K562 (cell line): ENCODE data around the gene CYYR1. TPM values are rescaled to one million over a fixed set of nuclear protein-coding genes. Genes with fewer than 3 reads are reported as not detected.

Experiments used
- ATAC-seq: fragments of 200-7000 bp; cut with Tn5 transposase; 3 replicates; pipeline ENCODE4 v1.9.1; 2020; ENCODE audit warnings: moderate library complexity
- BruUV-seq: library from RNA; stranded (reverse); fragments of 400-500 nt; replicated peaks from 2 replicates; lab custom pipeline; 2021; lab: Mats Ljungman, UMichigan
- CTCF ChIA-PET: fragments of 300-600 bp; formaldehyde crosslinking; extraction: SDS; loops from one replicate; lab custom pipeline; 2021; ENCODE audit warnings: low intra/inter-chr PET ratio; lab: Yijun Ruan, JAX
- POLR2A ChIA-PET: fragments of 300-600, 350-650 bp; sonication (Branson Sonifier 250); formaldehyde crosslinking; extraction: SDS; loops from one replicate; lab custom pipeline; 2021; ENCODE audit warnings: antibody characterized with exemption, inconsistent platforms; lab: Yijun Ruan, JAX
- DNase-seq, 4 experiments: peaks; one replicate each; pipeline versions ENCODE4 v3.0.0 to v3.0.0-alpha.2; 2011 to 2018; ENCODE audit warnings: low spot score in 3 of 4, mixed read lengths in 3 of 4; ENCODE audit errors: extremely low read depth in 1 of 4
- FAIRE-seq: peaks from 2 replicates; lab custom pipeline; 2011; peaks lifted over from hg19 to GRCh38; lab: Jason Lieb, UNC
- H2AFZ ChIP-seq: 2 replicates; pipeline ENCODE4 v1.6.0; 2011; ENCODE audit warnings: low read depth, low read length, control low read depth, inconsistent platforms
- H3K27ac ChIP-seq: fragments of 200-600 bp; 3 replicates; pipeline ENCODE4 v1.8.0; 2011; ENCODE audit warnings: low read depth, mild to moderate bottlenecking, control low read depth, inconsistent platforms, low read length, moderate library complexity, mixed read lengths; ENCODE audit errors: extremely low read depth
- H3K27me3 ChIP-seq, 2 experiments: fragments of 300-600 bp in 1 of 2; 2 replicates in 1 of 2; 3 replicates in 1 of 2; pipeline versions ENCODE4 v1.6.0 to v1.8.0; 2011; ENCODE audit warnings: inconsistent platforms in 2 of 2, low read length in 2 of 2, mild to moderate bottlenecking in 1 of 2, mixed read lengths in 1 of 2, moderate library complexity in 1 of 2; ENCODE audit not compliant: control insufficient read depth in 2 of 2, insufficient read depth in 2 of 2
- H3K36me3 ChIP-seq: fragments of 300-600 bp; 3 replicates; pipeline ENCODE4 v1.8.0; 2011; ENCODE audit warnings: mild to moderate bottlenecking, low read length, inconsistent platforms; ENCODE audit not compliant: control insufficient read depth, insufficient read depth
- H3K4me1 ChIP-seq, 2 experiments: fragments of 200-600 bp in 1 of 2; replicated peaks in 1 of 2; 2 replicates in 1 of 2; 3 replicates in 1 of 2; pipeline versions ENCODE4 v1.5.1 to v1.8.0; 2011; ENCODE audit warnings: inconsistent platforms in 2 of 2, low read length in 2 of 2, mild to moderate bottlenecking in 1 of 2, mixed read lengths in 1 of 2, moderate library complexity in 1 of 2; ENCODE audit not compliant: control insufficient read depth in 2 of 2, insufficient read depth in 2 of 2
- H3K4me2 ChIP-seq: 2 replicates; pipeline ENCODE4 v1.6.1; 2011; ENCODE audit warnings: low read length, control low read depth, inconsistent platforms, mixed read lengths; ENCODE audit not compliant: insufficient read depth
- H3K4me3 ChIP-seq: fragments of 200-600 bp; sonication (generic), shearing (Covaris generic); 2 replicates; pipeline ENCODE4 v1.5.1; 2016; ENCODE audit warnings: control low read depth, inconsistent platforms
- H3K79me2 ChIP-seq: fragments of 200-600 bp; 3 replicates; pipeline ENCODE4 v1.8.0; 2011; ENCODE audit warnings: low read length, inconsistent platforms; ENCODE audit not compliant: control insufficient read depth, insufficient read depth
- H3K9ac ChIP-seq, 2 experiments: 2 replicates each; pipeline versions ENCODE4 v1.6.0 to v1.6.1; 2011; ENCODE audit warnings: low read depth in 2 of 2, low read length in 2 of 2, control low read depth in 1 of 2, inconsistent platforms in 1 of 2, mild to moderate bottlenecking in 1 of 2, mixed read lengths in 1 of 2; ENCODE audit not compliant: insufficient read depth in 1 of 2
- H3K9me1 ChIP-seq: one replicate; pipeline ENCODE4 v1.6.0; 2011; ENCODE audit warnings: inconsistent platforms, mild to moderate bottlenecking, low read length, moderate library complexity; ENCODE audit not compliant: control insufficient read depth, insufficient read depth
- H3K9me3 ChIP-seq: replicated peaks from 2 replicates; pipeline ENCODE4 v1.5.1; 2011; ENCODE audit warnings: low read depth, low read length, inconsistent platforms; ENCODE audit not compliant: control insufficient read depth, insufficient read depth
- H4K20me1 ChIP-seq: replicated peaks from 2 replicates; pipeline ENCODE4 v1.6.1; 2011; ENCODE audit warnings: low read length, inconsistent platforms, mixed read lengths; ENCODE audit not compliant: control insufficient read depth, insufficient read depth
- FOSL1 ChIP-seq: fragments of 200-800 bp; sonication (Bioruptor generic); conservative IDR thresholded peaks from 2 replicates; pipeline ENCODE4 v1.6.1; 2016; ENCODE audit warnings: missing genetic modification characterization, missing compliant biosample characterization
- HDAC3 ChIP-seq: fragments of 450-650 bp; IDR thresholded peaks from 2 replicates; pipeline ENCODE4 v1.6.1; 2018; ENCODE audit warnings: borderline replicate concordance, mild to moderate bottlenecking, moderate library complexity; ENCODE audit not compliant: partially characterized antibody
- WGBS: fragments of 100-300 bp; shearing (Covaris generic); methylation state at CpG from one replicate; pipeline ENCODE4 v1.1.6; 2016; ENCODE audit warnings: low coverage, mixed read lengths; ENCODE audit not compliant: insufficient coverage; ENCODE audit errors: missing lambda C conversion rate; 5-methylcytosine and 5-hydroxymethylcytosine counted together
- in situ Hi-C: fragments of 300-500 bp; cut with MboI; formaldehyde crosslinking; loops from 4 replicates; pipeline ENCODE4 v1.15.0; 2018; ENCODE audit warnings: inconsistent platforms, mixed read lengths
- intact Hi-C: fragments of 100-400 bp; cut with micrococcal nuclease; formaldehyde crosslinking; loops from 2 replicates; pipeline ENCODE4 v1.14.2; 2022
- polyA plus RNA-seq, 8 experiments: library from polyadenylated mRNA; depleted of rRNA in 4 of 8; stranded (reverse) in 5 of 8; unstranded in 3 of 8; fragments of >200 nt; fragmentation: Nextera tagmentation in 2 of 8; fragmentation: Illumina TruSeq in 1 of 8; extraction: Ambion mirVana in 2 of 8; extraction: Trizol in 1 of 8; gene quantifications; 2 replicates each; pipeline versions ENCODE4 v1.2.1 to v1.2.3, GENCODE V29; 2011 to 2014; ENCODE audit warnings: inconsistent platforms in 1 of 8, missing spikeins in 1 of 8
- total RNA-seq, 7 experiments: library from RNA; depleted of rRNA in 6 of 7; stranded (reverse); fragments of >200 nt in 6 of 7; fragmentation: Illumina TruSeq in 2 of 7; extraction: Trizol in 2 of 7; gene quantifications; 2 replicates each; pipeline versions ENCODE4 v1.2.1 to v1.2.3, GENCODE V29; 2011 to 2021; ENCODE audit warnings: low replicate concordance in 1 of 7
- TF ChIP-seq, protein P1 (sequence below), 2 experiments: fragments of 200-800 bp in 1 of 2; sonication (Bioruptor generic) in 1 of 2; sonication (generic) in 1 of 2; formaldehyde crosslinking in 1 of 2; IDR thresholded peaks in 1 of 2; conservative IDR thresholded peaks in 1 of 2; 2 replicates each; pipeline versions ENCODE4 v1.5.0 to v1.6.1; 2016 to 2020; ENCODE audit warnings: missing compliant biosample characterization in 1 of 2, missing genetic modification characterization in 1 of 2, missing genetic modification reagents in 1 of 2

The CYYR1 gene
- total and polyA plus RNA-seq, 9 of the 15 experiments (the other 6 are each of a cell fraction or from before 2014, with no cell fraction given): not detected

GRCh38 chr21:26581818-26582217, 8.7 kb upstream of the CYYR1 start:
- Histone ChIP-seq H3K36me3 (no peaks in the 10 kb centered on the region), H3K9ac (no peak overlapping the region), H3K9me3 (no peaks in the 10 kb centered on the region), H3K4me1 (no peaks in the 10 kb centered on the region), H3K79me2 (no peaks in the 10 kb centered on the region), H4K20me1 (no peaks in the 10 kb centered on the region), H3K4me3 (no peak overlapping the region), H3K9me1 (no peaks in the 10 kb centered on the region), H3K4me2 (no peak overlapping the region), H2AFZ (no peak overlapping the region), H3K27me3 (no peaks in the 10 kb centered on the region), H3K27ac (no peak overlapping the region)
- no TSS peak for BruUV-seq
- intact Hi-C loops (no loop called here), in situ Hi-C loops (no loop called here)
- no peak for ATAC-seq
- WGBS: 0% methylated on average over 1 of the region's 1 CpG
- TF ChIP-seq, protein P1, sequence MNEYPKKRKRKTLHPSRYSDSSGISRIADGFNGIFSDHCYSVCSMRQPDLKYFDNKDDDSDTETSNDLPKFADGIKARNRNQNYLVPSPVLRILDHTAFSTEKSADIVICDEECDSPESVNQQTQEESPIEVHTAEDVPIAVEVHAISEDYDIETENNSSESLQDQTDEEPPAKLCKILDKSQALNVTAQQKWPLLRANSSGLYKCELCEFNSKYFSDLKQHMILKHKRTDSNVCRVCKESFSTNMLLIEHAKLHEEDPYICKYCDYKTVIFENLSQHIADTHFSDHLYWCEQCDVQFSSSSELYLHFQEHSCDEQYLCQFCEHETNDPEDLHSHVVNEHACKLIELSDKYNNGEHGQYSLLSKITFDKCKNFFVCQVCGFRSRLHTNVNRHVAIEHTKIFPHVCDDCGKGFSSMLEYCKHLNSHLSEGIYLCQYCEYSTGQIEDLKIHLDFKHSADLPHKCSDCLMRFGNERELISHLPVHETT (CRISPR knock-in tag; conservative IDR thresholded peaks at IDR 0.05 in 1 of 2, IDR thresholded peaks at IDR 0.05 in 1 of 2): no peak
- TF ChIP-seq HDAC3: no peak
- no peak for TF ChIP-seq FOSL1
- no peak for DNase-seq
- CTCF ChIA-PET: no interaction called here
- POLR2A ChIA-PET: no interaction called here
- FAIRE-seq: no peak
